BE2C (cell line): ENCODE results near the gene MAPK4. TPM values are rescaled to one million over a fixed set of nuclear protein-coding genes. Genes with fewer than 3 reads are reported as not detected.
"Not testable (repeated sequence)": the region's sequence is repeated elsewhere in the genome, so short reads cannot be mapped to it uniquely, and the experiment has no call there.

Experiments
- DNase-seq: peaks from one replicate; pipeline ENCODE4 v3.0.0-alpha.2; 2020
- H3K27me3 ChIP-seq: fragments of 250-450 bp; sonication (Bioruptor Pico); 2 replicates; pipeline ENCODE4 v1.5.1; 2020; ENCODE audit warnings: mild to moderate bottlenecking
- H3K36me3 ChIP-seq: fragments of 250-450 bp; sonication (Bioruptor Pico); 2 replicates; pipeline ENCODE4 v1.5.1; 2020; ENCODE audit warnings: mild to moderate bottlenecking
- H3K4me1 ChIP-seq: fragments of 250-450 bp; sonication (Bioruptor Pico); 2 replicates; pipeline ENCODE4 v1.5.1; 2020
- H3K4me3 ChIP-seq: 2 replicates; pipeline ENCODE4 v1.5.1; 2011; ENCODE audit warnings: low read depth, low read length
- H3K9me3 ChIP-seq: fragments of 250-450 bp; sonication (Bioruptor Pico); 2 replicates; pipeline ENCODE4 v1.5.1; 2020
- CTCF ChIP-seq: IDR thresholded peaks from 2 replicates; pipeline ENCODE4 v1.5.1; 2012; ENCODE audit warnings: mild to moderate bottlenecking, low read depth, low read length
- polyA plus RNA-seq: library from polyadenylated mRNA; unstranded; fragments of >200 nt; gene quantifications from one replicate; pipeline ENCODE4 v1.2.1, GENCODE V29; 2012; ENCODE audit warnings: low read depth, missing spikeins; ENCODE audit not compliant: insufficient read length, insufficient read depth

The MAPK4 gene
- not detected for polyA plus RNA-seq

- H3K4me1 ChIP-seq: no peaks in the 10 kb centered on the region
- H3K9me3 ChIP-seq: no peaks in the 10 kb centered on the region
- no peaks in the 10 kb centered on the region for H3K36me3 ChIP-seq
- TF ChIP-seq CTCF: no peak
- H3K27me3 ChIP-seq: peaks cover 29% of the 10 kb centered on the region
- no peak for DNase-seq
- H3K4me3 ChIP-seq: peak within 1 kb of the TSS; percentile 19
Measured at GRCh38 chr18:50559752-50560680, at the start of gene MAPK4. Gene MAPK4 (plus strand): TSS chr18:50560087. CDS start chr18:50663959, 103,872 bp downstream.

- not testable (repeated sequence) for H3K4me1 ChIP-seq, H3K27me3 ChIP-seq, H3K36me3 ChIP-seq, H3K4me3 ChIP-seq, H3K9me3 ChIP-seq, DNase-seq
Measured at GRCh38 chr18:50517277-50517676, 42.6 kb upstream of the MAPK4 start.

GRCh38 chr18:50518787-50519546 is 40.9 kb upstream of the MAPK4 start:
- no peak overlapping the region for H3K4me3 ChIP-seq
- no peaks in the 10 kb centered on the region for H3K4me1 ChIP-seq
- no peaks in the 10 kb centered on the region for H3K36me3 ChIP-seq
- no peaks in the 10 kb centered on the region for H3K9me3 ChIP-seq
- H3K27me3 ChIP-seq: no peaks in the 10 kb centered on the region
- TF ChIP-seq CTCF: no peak
- no peak for DNase-seq

- Histone ChIP-seq H3K9me3 (no peaks in the 10 kb centered on the region), H3K27me3 (no peaks in the 10 kb centered on the region), H3K4me1 (no peaks in the 10 kb centered on the region), H3K36me3 (no peaks in the 10 kb centered on the region), H3K4me3 (no peak overlapping the region)
- DNase-seq: no peak
- TF ChIP-seq CTCF: no peak
Measured at GRCh38 chr18:50523165-50523564, 36.7 kb upstream of the MAPK4 start.

- no peak for TF ChIP-seq CTCF
- Histone ChIP-seq H3K36me3 (no peaks in the 10 kb centered on the region), H3K4me3 (no peak overlapping the region), H3K27me3 (no peaks in the 10 kb centered on the region), H3K4me1 (no peaks in the 10 kb centered on the region), H3K9me3 (no peaks in the 10 kb centered on the region)
- no peak for DNase-seq
Measured at GRCh38 chr18:50527636-50528307, 32.1 kb upstream of the MAPK4 start.

GRCh38 chr18:50528806-50529205 is 31.1 kb upstream of the MAPK4 start:
- no peaks in the 10 kb centered on the region for H3K4me1 ChIP-seq
- DNase-seq: no peak
- no peak for TF ChIP-seq CTCF
- no peaks in the 10 kb centered on the region for H3K9me3 ChIP-seq
- H3K36me3 ChIP-seq: no peaks in the 10 kb centered on the region
- no peaks in the 10 kb centered on the region for H3K27me3 ChIP-seq
- no peak overlapping the region for H3K4me3 ChIP-seq

- H3K9me3 ChIP-seq, DNase-seq, H3K27me3 ChIP-seq, H3K4me3 ChIP-seq, H3K36me3 ChIP-seq, H3K4me1 ChIP-seq: not testable (repeated sequence)
Measured at GRCh38 chr18:50533822-50534221, 26.1 kb upstream of the MAPK4 start.

GRCh38 chr18:50544476-50544875 is 15.4 kb upstream of the MAPK4 start:
- H3K36me3 ChIP-seq, H3K4me1 ChIP-seq, H3K4me3 ChIP-seq, H3K27me3 ChIP-seq, DNase-seq, H3K9me3 ChIP-seq: not testable (repeated sequence)
